HS-27A (cell line): ENCODE results near the gene KRT7.
"Not testable (repeated sequence)": the region's sequence is repeated elsewhere in the genome, so short reads cannot be mapped to it uniquely, and the experiment has no call there.

Experiments
- DNase-seq: peaks from one replicate; pipeline ENCODE4 v3.0.0-alpha.2; 2012; ENCODE audit warnings: low read depth, missing footprints

KRT7 gene

DNA sequence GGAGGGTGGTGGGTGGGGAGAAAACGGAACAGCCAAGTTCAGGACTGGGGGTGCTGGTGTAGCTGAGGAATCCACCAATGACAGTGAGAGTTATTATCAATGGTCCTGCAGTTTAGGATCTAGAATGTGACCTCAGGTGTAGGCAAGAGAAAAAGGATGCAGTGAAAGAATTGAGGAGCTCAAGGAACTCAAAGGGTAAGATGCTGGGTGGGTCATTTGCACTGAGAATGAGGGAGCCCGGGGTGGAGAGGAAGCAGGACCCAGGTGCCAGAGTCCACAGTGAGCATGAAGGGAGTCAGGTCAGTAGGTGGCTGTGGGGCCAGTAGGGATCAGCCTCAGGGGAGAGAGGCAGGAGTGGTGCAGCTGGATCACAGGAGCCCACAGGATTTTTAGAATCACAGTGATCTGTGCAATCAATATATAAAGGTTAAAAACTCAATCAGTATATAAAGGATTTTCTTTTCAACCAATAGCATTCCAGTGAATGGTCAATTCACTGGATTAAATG is 3.2 kb upstream of the KRT7 start:
- peak; percentile 45 for DNase-seq

GRCh38 chr12:52230364-52231281 is 2.4 kb upstream of the KRT7 start:
- peak; percentile 91 for DNase-seq

- DNase-seq: no peak
These were observed 1.5 kb upstream of the KRT7 start for GRCh38 chr12:52231305-52232202.

- no peak for DNase-seq
These were observed 805 bp upstream of the KRT7 start for GRCh38 chr12:52232203-52232673.

DNA sequence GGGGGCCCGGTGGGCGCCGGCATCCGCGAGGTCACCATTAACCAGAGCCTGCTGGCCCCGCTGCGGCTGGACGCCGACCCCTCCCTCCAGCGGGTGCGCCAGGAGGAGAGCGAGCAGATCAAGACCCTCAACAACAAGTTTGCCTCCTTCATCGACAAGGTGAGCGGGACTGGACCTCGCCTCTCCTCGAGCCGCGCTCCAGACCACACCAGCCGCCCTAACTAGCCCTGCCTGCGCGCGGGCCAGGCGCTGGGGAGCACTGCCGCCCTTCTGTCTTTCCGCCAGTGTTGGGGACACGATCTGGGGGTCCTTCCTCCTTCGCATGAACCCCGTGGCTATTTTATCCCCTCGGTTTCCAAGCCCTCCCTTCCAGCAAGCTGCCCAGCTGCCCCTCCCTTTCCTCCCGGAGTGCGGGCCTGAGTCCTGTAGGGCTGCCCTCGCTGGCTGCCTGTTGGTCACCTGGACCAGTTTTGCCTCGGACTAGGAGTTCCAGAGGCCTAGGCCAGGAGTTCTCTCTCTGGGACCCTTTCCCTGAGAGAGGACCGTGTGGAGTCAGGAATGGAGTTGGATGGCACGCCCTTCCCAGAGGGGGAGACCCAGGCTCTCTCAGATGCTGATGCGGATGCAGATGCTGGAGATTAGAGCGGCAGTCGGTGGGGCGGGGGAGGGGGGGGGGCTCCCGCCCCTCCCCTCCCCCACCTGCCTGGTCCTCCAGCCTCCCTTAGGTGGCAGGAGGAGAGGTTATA is 592 bp downstream of the KRT7 start:
- no peak for DNase-seq

DNA sequence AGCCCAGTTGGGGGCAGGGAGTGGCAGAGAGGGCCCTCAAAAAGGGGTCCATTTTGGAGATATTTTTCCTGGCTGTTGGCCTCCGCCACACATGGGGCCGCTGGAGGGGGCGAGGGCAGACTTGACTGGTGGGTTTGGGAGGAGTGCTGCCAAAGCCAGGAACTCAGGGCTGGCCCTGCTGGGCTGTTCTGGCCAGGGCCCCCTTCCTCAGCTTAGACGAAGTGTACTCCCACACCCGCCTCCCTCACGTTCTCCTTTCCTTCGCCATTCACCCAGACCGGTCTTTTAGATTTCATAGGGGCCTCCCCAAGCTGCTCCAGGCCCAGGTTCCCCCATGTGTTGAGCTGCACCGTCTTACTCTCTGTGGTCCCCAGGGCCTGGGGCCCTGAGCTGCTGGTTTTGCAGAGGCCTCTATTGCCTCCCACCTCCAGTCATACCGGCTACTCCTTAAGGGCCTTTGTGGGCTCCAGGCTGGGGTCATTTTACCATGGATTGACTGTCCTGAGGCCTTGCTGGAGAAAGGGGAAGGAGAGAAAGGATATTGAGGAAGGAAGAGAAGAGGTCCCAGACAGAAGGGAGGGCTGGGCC is 1.3 kb downstream of the KRT7 start:
- DNase-seq: no peak

DNA sequence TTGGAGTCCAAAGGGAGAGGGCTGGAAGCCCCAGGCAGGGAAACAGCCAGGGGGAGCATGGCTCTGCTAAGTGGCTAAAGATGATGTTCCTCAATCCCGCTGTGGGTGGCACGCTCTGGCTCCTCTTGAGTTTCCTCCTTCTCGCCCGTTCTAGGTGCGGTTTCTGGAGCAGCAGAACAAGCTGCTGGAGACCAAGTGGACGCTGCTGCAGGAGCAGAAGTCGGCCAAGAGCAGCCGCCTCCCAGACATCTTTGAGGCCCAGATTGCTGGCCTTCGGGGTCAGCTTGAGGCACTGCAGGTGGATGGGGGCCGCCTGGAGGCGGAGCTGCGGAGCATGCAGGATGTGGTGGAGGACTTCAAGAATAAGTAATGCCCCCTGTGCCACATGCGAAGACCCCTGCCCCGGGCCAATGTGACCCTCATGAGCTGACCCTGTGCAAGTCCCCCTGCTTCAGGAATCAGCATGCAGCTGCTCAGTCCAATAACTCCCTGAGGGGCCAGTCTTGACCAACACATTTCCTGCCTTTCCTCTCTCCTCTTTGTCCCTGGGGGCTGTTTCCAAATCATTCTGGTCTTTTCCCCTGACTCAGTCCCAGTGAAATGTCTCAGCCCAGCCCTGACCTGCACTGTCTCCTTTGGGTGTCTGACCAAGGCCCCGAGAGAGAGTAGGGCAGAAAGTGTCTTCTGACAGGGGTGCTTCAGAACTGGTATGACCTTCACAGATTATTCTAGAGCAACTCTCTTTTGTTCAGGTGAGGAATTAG is 2.1 kb downstream of the KRT7 start:
- no peak for DNase-seq

- DNase-seq: no peak
These were observed 2.8 kb downstream of the KRT7 start for GRCh38 chr12:52235822-52236361.

DNA sequence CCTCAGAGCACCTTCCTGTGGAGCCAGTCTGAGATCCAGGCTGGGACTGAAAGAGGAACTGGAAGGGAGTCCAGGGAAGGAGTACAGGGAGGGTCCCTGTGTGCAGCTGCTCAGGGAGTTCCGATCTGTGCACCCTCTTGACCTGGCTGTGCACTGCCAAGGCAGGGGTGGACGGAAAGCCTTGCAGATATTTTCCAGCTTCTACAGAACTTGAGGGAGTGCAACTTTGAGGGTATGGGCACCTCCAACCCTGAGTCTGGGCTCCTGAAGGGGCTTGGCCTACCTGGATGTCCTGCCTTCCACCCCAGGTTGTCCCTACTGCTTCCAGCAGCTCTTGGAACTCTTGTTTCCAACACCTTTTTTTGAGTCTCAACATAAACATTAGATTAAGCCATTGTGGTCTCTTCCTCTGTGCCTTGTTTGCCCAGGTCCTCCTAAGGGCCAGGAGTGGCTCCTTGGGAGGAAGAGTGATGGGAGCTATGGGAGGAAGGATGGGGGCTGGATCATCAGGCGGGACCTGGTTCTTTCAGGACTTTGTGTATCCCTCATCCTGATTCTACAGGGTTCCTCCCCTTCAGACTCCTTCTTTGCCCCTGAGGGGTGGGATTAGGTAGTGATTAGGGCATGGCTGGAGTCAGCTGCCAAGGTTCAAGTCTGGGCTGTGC is 3.5 kb downstream of the KRT7 start:
- no peak for DNase-seq

DNA sequence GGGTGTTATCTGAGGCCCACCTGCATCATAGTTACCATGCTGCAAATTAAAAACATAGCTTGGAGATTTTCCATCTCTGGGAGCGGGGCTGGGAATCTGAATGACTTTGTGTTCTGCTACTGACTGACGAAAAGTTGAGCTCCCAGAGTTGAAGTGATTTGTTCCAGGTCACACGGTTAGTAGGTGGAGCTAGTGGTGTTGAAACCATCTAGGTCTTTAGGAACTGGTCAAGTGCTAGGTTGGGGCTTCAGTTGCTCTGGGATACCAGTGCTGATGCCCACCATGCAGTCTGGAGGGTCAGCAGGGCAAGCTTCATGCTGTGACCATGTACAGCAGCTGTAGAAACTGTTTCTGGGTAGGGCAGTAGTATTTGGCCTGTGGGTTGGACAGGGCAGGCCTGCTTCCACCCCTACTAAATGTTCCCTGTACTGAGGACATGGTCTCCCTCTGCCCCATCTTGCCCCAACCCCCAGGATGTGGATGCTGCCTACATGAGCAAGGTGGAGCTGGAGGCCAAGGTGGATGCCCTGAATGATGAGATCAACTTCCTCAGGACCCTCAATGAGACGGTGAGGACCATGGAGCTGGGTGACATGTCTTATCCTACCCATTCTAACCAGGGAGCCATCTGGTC is 5.3 kb downstream of the KRT7 start:
- DNase-seq: no peak

GRCh38 chr12:52238916-52239646 is 6.0 kb downstream of the KRT7 start:
- DNase-seq: no peak

DNA sequence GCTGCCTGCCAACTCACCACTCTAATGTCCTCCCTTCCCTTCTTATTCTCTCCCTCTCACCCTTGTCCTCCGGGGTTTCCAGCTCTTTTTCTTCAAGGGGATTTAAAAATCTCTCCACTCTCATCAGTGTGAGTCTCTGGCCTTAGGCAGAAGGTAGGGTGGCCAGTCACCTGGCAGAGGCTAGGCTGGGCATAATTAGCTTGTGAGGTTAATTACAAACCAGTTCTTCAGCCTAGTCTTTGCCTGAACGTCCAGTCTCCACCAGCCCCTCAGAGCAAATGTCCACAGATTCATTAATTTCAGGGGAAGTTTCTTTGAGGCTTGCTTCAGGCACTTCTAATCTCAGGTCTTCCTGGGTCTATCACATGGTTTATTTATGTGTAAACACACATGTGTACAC is 6.7 kb downstream of the KRT7 start:
- DNase-seq: no peak

- DNase-seq: not testable (repeated sequence)
These were observed 7.2 kb downstream of the KRT7 start for GRCh38 chr12:52240247-52240646.

DNA sequence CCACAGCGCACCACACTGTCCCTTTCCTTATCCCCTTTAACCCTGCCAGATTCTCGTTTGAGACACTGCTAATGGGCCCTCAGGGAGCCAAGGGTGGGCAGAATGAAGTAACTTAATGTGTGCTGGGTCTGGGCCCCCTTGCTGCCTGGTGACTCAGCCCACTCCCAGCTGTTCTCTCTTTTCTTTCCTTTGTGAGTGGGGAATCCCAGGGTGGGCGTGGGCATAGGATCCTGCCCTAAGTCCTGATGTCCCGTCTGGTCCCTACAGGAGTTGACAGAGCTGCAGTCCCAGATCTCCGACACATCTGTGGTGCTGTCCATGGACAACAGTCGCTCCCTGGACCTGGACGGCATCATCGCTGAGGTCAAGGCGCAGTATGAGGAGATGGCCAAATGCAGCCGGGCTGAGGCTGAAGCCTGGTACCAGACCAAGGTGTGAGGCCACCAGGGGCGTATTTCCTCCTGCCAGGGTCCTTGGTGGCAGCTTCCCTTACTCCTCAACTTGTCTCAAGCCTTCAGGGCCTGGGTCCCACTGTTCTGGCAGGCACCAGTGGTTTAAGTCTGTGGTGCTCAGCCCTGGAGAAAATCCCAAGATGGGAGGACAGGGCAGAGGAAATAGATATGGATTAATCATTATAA is 8.3 kb downstream of the KRT7 start:
- DNase-seq: no peak

GRCh38 chr12:52242442-52243258 is 9.6 kb downstream of the KRT7 start:
- no peak for DNase-seq

DNA sequence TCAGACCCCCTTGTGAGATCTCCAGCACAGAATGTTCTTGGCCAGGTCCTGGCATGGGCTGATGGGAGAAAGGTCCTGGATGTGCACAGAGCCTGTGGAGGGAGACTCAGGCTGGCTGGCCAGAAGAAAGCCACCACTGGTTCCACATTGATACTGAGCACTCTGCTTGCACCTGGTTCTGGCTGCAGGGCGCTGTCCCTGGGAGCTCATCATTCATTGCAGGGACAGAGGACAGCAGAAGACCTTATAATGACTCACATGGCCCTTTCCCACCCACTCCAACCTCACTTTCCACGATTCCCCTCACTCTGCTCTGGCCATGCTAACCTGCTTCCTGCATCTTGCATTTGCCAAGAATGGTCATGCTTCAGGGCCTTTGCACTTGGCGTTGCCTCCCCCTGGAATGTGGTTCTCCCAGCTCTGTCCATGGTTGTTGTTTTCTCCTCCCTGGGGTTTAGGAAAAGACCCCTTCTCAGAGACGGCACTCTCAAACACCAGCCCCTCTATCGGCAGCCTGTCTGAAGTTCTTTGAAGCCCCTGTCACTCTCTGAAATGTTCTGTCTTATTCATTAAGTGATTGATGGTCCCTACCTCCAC is 10.3 kb downstream of the KRT7 start:
- no peak for DNase-seq
